Measurements from ENCODE around the gene MACROD2. TPM values are rescaled to one million over a fixed set of nuclear protein-coding genes. Genes with fewer than 3 reads are reported as not detected.

Gene MACROD2
- total RNA-seq, 1 experiment from 2014 or later: 1.6 TPM

- peaks cover 10 to 36% (median 12%) of the 10 kb centered on the region in 3 experiments; a peak in 6 of 7 replicates for H3K36me3 Mint-ChIP-seq (ENCODE audit: insufficient read depth in 1 of 3, low read depth in 3 of 3)
- Histone ChIP-seq H3K18ac (ENCODE audit: insufficient read length, low read depth, low read length) (no peak overlapping the region), H3K9me3 (ENCODE audit: control insufficient read depth, low read depth, low read length) (no peaks in the 10 kb centered on the region), H3K9ac (ENCODE audit: extremely low read depth, insufficient read length, low read length) (no peak overlapping the region), H2AFZ (ENCODE audit: low read length) (no peak overlapping the region), H3K23ac (ENCODE audit: insufficient read length, low read depth, low read length) (no peak overlapping the region), H3K27me3 (ENCODE audit: insufficient read depth, low read length) (no peaks in the 10 kb centered on the region), H2BK15ac (ENCODE audit: low read depth, low read length) (no peak overlapping the region), H2BK5ac (ENCODE audit: insufficient read length, low read length) (no peak overlapping the region), H3K14ac (ENCODE audit: insufficient read depth, low read length) (no peak overlapping the region), H4K8ac (replicated peaks; ENCODE audit: insufficient read length, low read depth, low read length) (no peak overlapping the region), H3T11ph (ENCODE audit: low read length) (no peak overlapping the region), H3K56ac (ENCODE audit: insufficient read length, low read depth, low read length) (no peak overlapping the region), H4K91ac (ENCODE audit: insufficient read length, low read depth, low read length) (no peak overlapping the region), H2BK12ac (ENCODE audit: insufficient read length, low read depth, low read length) (no peak overlapping the region), H4K20me1 (ENCODE audit: control insufficient read depth, insufficient read depth, insufficient read length) (no peaks in the 10 kb centered on the region), H2AK5ac (ENCODE audit: insufficient read length, low read length) (no peak overlapping the region), H3K4me2 (ENCODE audit: insufficient read depth, insufficient read length, low read length) (no peak overlapping the region), H4K5ac (ENCODE audit: insufficient read length, low read depth, low read length) (no peak overlapping the region), H3K79me2 (ENCODE audit: insufficient read depth, low read length) (no peaks in the 10 kb centered on the region), H3K4me1 (ENCODE audit: insufficient read depth, low read length) (no peaks in the 10 kb centered on the region), H3K27ac (ENCODE audit: insufficient read length, low read depth, low read length) (no peak overlapping the region), H3K23me2 (ENCODE audit: insufficient read length, low read depth, low read length, poor library complexity, severe bottlenecking) (no peaks in the 10 kb centered on the region), H2BK20ac (ENCODE audit: low read depth, low read length, poor library complexity, severe bottlenecking) (no peak overlapping the region), H3K79me1 (ENCODE audit: insufficient read depth, low read depth, low read length, poor library complexity, severe bottlenecking) (no peaks in the 10 kb centered on the region), H3K4ac (ENCODE audit: low read depth, low read length) (no peak overlapping the region), H2BK120ac (ENCODE audit: low read depth, low read length, poor library complexity, severe bottlenecking) (no peak overlapping the region)
- H3K27me3 Mint-ChIP-seq (ENCODE audit: low read depth): no peaks in the 10 kb centered on the region
- TF ChIP-seq CTCF (conservative IDR thresholded peaks at IDR 0.05): no peak
- no peak for DNase-seq
- no CpG with 5 or more reads among the region's 3 CpGs for WGBS (ENCODE audit: extremely low coverage, insufficient read length, low lambda C conversion rate)
- H3K9me3 Mint-ChIP-seq: peaks cover 19 to 25% of the 10 kb centered on the region in 2 experiments
- peaks cover 7 to 14% of the 10 kb centered on the region in 2 experiments for H3K4me1 Mint-ChIP-seq
- no peak overlapping the region for H3K27ac Mint-ChIP-seq
- no peak overlapping the region for H3K4me3 Mint-ChIP-seq
Measured at GRCh38 chr20:15806105-15806504, 1810.8 kb downstream of the MACROD2 start.

Data from H9 (cell line).